Endothelial cell of umbilical vein (primary cell): ENCODE measurements around the gene CCNDBP1. TPM values are rescaled to one million over a fixed set of nuclear protein-coding genes. Genes with fewer than 3 reads are reported as not detected.

Source experiments
- BruUV-seq: library from RNA; stranded (reverse); fragments of 400-500 nt; replicated peaks from 2 replicates; lab custom pipeline; 2021; lab: Mats Ljungman, UMichigan
- CTCF ChIA-PET: fragments of 300-600, 350-600 bp; sonication (Branson Sonifier 250); formaldehyde crosslinking; loops from one replicate; lab custom pipeline; 2021; ENCODE audit warnings: antibody characterized with exemption, inconsistent platforms; lab: Charles Lee
- POLR2A ChIA-PET: fragments of 300-600, 350-600 bp; sonication (Branson Sonifier 250); formaldehyde crosslinking; loops from one replicate; lab custom pipeline; 2021; ENCODE audit warnings: antibody characterized with exemption, inconsistent platforms; lab: Charles Lee
- DNase-seq: peaks from one replicate; pipeline ENCODE4 v3.0.0-alpha.2; 2011; ENCODE audit warnings: low read depth, low spot score
- FAIRE-seq: peaks from 2 replicates; lab custom pipeline; 2011; peaks lifted over from hg19 to GRCh38; lab: Jason Lieb, UNC
- H2AFZ ChIP-seq: 2 replicates; pipeline ENCODE4 v1.6.0; 2012; ENCODE audit warnings: low read depth, low read length, control low read depth, inconsistent platforms
- H3K27ac ChIP-seq: 2 replicates; pipeline ENCODE4 v1.5.1; 2011; ENCODE audit warnings: low read depth, mild to moderate bottlenecking, control low read depth, low read length, moderate library complexity; ENCODE audit not compliant: insufficient read depth
- H3K27me3 ChIP-seq, 2 experiments: 2 replicates each; pipeline versions ENCODE4 v1.6.0 to v1.6.1; 2011; ENCODE audit warnings: low read length in 2 of 2, mixed read lengths in 1 of 2; ENCODE audit not compliant: control insufficient read depth in 2 of 2, insufficient read depth in 2 of 2
- H3K36me3 ChIP-seq, 2 experiments: 2 replicates in 1 of 2; 3 replicates in 1 of 2; pipeline ENCODE4 v1.5.1; 2011; ENCODE audit warnings: low read length in 2 of 2, mild to moderate bottlenecking in 1 of 2, moderate library complexity in 1 of 2; ENCODE audit not compliant: control insufficient read depth in 2 of 2, insufficient read depth in 2 of 2; ENCODE audit errors: extremely low read depth in 1 of 2
- H3K4me1 ChIP-seq: 3 replicates; pipeline ENCODE4 v1.5.1; 2011; ENCODE audit warnings: mild to moderate bottlenecking, low read length; ENCODE audit not compliant: control insufficient read depth, insufficient read depth; ENCODE audit errors: extremely low read depth
- H3K4me2 ChIP-seq: 2 replicates; pipeline ENCODE4 v1.6.1; 2011; ENCODE audit warnings: low read length, control low read depth, mixed read lengths; ENCODE audit not compliant: insufficient read depth
- H3K4me3 ChIP-seq, 3 experiments: fragments of 200-600 bp in 1 of 3; sonication (generic), shearing (Covaris generic) in 1 of 3; replicated peaks in 1 of 3; 2 replicates each; pipeline ENCODE4 v1.5.1; 2011 to 2016; ENCODE audit warnings: control low read depth in 3 of 3, low read length in 3 of 3, mild to moderate bottlenecking in 2 of 3, inconsistent platforms in 1 of 3, low read depth in 1 of 3, moderate library complexity in 1 of 3; ENCODE audit not compliant: insufficient read depth in 1 of 3
- H3K79me2 ChIP-seq: 2 replicates; pipeline ENCODE4 v1.6.0; 2012; ENCODE audit warnings: low read length, inconsistent platforms; ENCODE audit not compliant: control insufficient read depth, insufficient read depth
- H3K9ac ChIP-seq: replicated peaks from 2 replicates; pipeline ENCODE3; 2011; ENCODE audit warnings: low read length, control low read depth; ENCODE audit not compliant: insufficient read depth; ENCODE audit errors: extremely low read depth
- H3K9me1 ChIP-seq: replicated peaks from 3 replicates; pipeline ENCODE4 v1.6.0; 2011; ENCODE audit warnings: mild to moderate bottlenecking, low read length; ENCODE audit not compliant: control insufficient read depth, insufficient read depth; ENCODE audit errors: extremely low read depth
- H3K9me3 ChIP-seq: replicated peaks from 2 replicates; pipeline ENCODE4 v1.5.1; 2012; ENCODE audit warnings: low read length, inconsistent platforms; ENCODE audit not compliant: control insufficient read depth, insufficient read depth
- H4K20me1 ChIP-seq: replicated peaks from 2 replicates; pipeline ENCODE3; 2011; ENCODE audit warnings: mild to moderate bottlenecking, low read length; ENCODE audit not compliant: control insufficient read depth, insufficient read depth; ENCODE audit errors: extremely low read depth
- EZH2 ChIP-seq: IDR thresholded peaks from 2 replicates; pipeline ENCODE4 v1.6.1; 2012; ENCODE audit warnings: borderline replicate concordance, low read depth, mild to moderate bottlenecking, moderate library complexity, low read length, inconsistent platforms; ENCODE audit not compliant: severe bottlenecking
- FOS ChIP-seq: IDR thresholded peaks from 2 replicates; pipeline ENCODE4 v1.6.1; 2011; ENCODE audit warnings: mild to moderate bottlenecking, low read length, moderate library complexity, borderline replicate concordance; ENCODE audit not compliant: insufficient read depth
- MAX ChIP-seq: IDR thresholded peaks from 2 replicates; pipeline ENCODE4 v1.6.1; 2011; ENCODE audit not compliant: insufficient read depth, insufficient read length
- MYC ChIP-seq: IDR thresholded peaks from one replicate; pipeline ENCODE4 v1.6.1; 2011; ENCODE audit warnings: mild to moderate bottlenecking, low read depth, low read length
- POLR2A ChIP-seq: IDR thresholded peaks from 2 replicates; pipeline ENCODE4 v1.6.1; 2012; ENCODE audit warnings: low read depth, mild to moderate bottlenecking, control low read depth, low read length
- dilution Hi-C: fragments of 300-500 bp; cut with MboI; formaldehyde crosslinking; loops from one replicate; pipeline ENCODE4 v1.15.0; 2019; ENCODE audit warnings: low sequenced_read_pairs; ENCODE audit not compliant: extremely low pct_ligation_motif_present
- intact Hi-C: fragments of 100-400 bp; cut with micrococcal nuclease; formaldehyde crosslinking; loops from one replicate; pipeline ENCODE4 v1.10.0; 2022
- polyA plus RNA-seq, 4 experiments: library from polyadenylated mRNA; depleted of rRNA in 3 of 4; stranded (reverse) in 3 of 4; unstranded in 1 of 4; fragments of >200 nt; gene quantifications; 2 replicates each; pipeline versions ENCODE4 v1.2.1 to v1.2.3, GENCODE V29; 2011 to 2012; ENCODE audit warnings: missing spikeins in 1 of 4
- total RNA-seq: library from RNA; stranded (reverse); gene quantifications from 2 replicates; pipeline ENCODE4 v1.2.3, GENCODE V29; 2021

Gene CCNDBP1
- total and polyA plus RNA-seq, 2 donors (not counting 3 experiments of a cell fraction or from before 2014, with no cell fraction given): 39.9 to 54.9 TPM

GRCh38 chr15:43210172-43210745 is 25.1 kb downstream of the CCNDBP1 start:
- BruUV-seq: no TSS peak
- H3K9ac ChIP-seq: no peak overlapping the region
- no peaks in the 10 kb centered on the region for H3K36me3 ChIP-seq
- CTCF ChIA-PET: interaction anchor here (2.4 to 3.0 kb wide), 2 partner anchors 15 to 75 kb away, joined by 9 to 40 read pairs; no protein-coding TSS in a partner anchor
- no peaks in the 10 kb centered on the region for H3K79me2 ChIP-seq
- no peak for FAIRE-seq
- POLR2A ChIA-PET: no interaction called here
- no peak overlapping the region for H3K4me3 ChIP-seq
- H3K4me2 ChIP-seq: no peak overlapping the region
- H3K27me3 ChIP-seq: peaks cover 9 to 23% of the 10 kb centered on the region in 2 experiments
- no peak for DNase-seq
- intact Hi-C loops: no loop called here
- H4K20me1 ChIP-seq: no peaks in the 10 kb centered on the region
- no peak overlapping the region for H2AFZ ChIP-seq
- no peaks in the 10 kb centered on the region for H3K9me3 ChIP-seq
- H3K27ac ChIP-seq: no peak overlapping the region
- H3K9me1 ChIP-seq: no peaks in the 10 kb centered on the region
- dilution Hi-C loops: no loop called here
- TF ChIP-seq POLR2A: no peak
- TF ChIP-seq EZH2: no peak
- TF ChIP-seq MAX: no peak
- TF ChIP-seq MYC: no peak
- TF ChIP-seq FOS: no peak
- no peaks in the 10 kb centered on the region for H3K4me1 ChIP-seq

GRCh38 chr15:43210807-43211206 is 25.6 kb downstream of the CCNDBP1 start:
- POLR2A ChIA-PET: no interaction called here
- Histone ChIP-seq H3K9me3 (no peaks in the 10 kb centered on the region), H4K20me1 (no peaks in the 10 kb centered on the region), H3K4me2 (no peak overlapping the region), H3K27ac (no peak overlapping the region), H2AFZ (no peak overlapping the region), H3K9ac (no peak overlapping the region), H3K79me2 (no peaks in the 10 kb centered on the region), H3K9me1 (no peaks in the 10 kb centered on the region), H3K27me3 (peaks cover 9 to 23% of the 10 kb centered on the region in 2 experiments), H3K4me1 (no peaks in the 10 kb centered on the region), H3K36me3 (no peaks in the 10 kb centered on the region), H3K4me3 (no peak overlapping the region)
- intact Hi-C loops (no loop called here), dilution Hi-C loops (no loop called here)
- no peak for TF ChIP-seq MYC
- BruUV-seq: no TSS peak
- FAIRE-seq (no peak), DNase-seq (no peak)
- CTCF ChIA-PET: interaction anchor here (2.4 kb wide), 1 partner anchor 14 kb away, joined by 9 read pairs; no protein-coding TSS in a partner anchor
